Activated B cell treated with CpG ODN at 0.5 μM for 24 hours (primary cell): ENCODE data around the gene MPLKIP. TPM values are rescaled to one million over a fixed set of nuclear protein-coding genes. Genes with fewer than 3 reads are reported as not detected.

Experiments
- ATAC-seq: fragments of 200-7000 bp; cut with Tn5 transposase; one replicate; pipeline ENCODE4 v1.10.0; 2021; ENCODE audit warnings: low read depth, mild to moderate bottlenecking, moderate library complexity
- CTCF ChIA-PET: fragments of 350-600 bp; sonication (Branson Sonifier 250); formaldehyde crosslinking; loops from one replicate; lab custom pipeline; 2021; ENCODE audit warnings: antibody characterized with exemption; lab: Charles Lee
- POLR2A ChIA-PET: fragments of 350-600 bp; sonication (Branson Sonifier 250); formaldehyde crosslinking; loops from one replicate; lab custom pipeline; 2021; ENCODE audit warnings: antibody characterized with exemption; lab: Charles Lee
- DNase-seq: peaks from one replicate; pipeline ENCODE4 v3.0.0; 2022
- H3K27ac Mint-ChIP-seq: one replicate; pipeline ENCODE4 v1.8.0; 2020; ENCODE audit warnings: mixed read lengths
- H3K27me3 Mint-ChIP-seq: one replicate; pipeline ENCODE4 v1.8.0; 2021; ENCODE audit warnings: mixed read lengths
- H3K36me3 Mint-ChIP-seq: one replicate; pipeline ENCODE4 v1.8.0; 2021; ENCODE audit warnings: low read depth, mixed read lengths
- H3K4me1 Mint-ChIP-seq: one replicate; pipeline ENCODE4 v1.8.0; 2021; ENCODE audit warnings: mixed read lengths
- H3K4me3 Mint-ChIP-seq: one replicate; pipeline ENCODE4 v1.8.0; 2020; ENCODE audit warnings: mild to moderate bottlenecking, mixed read lengths
- H3K9me3 Mint-ChIP-seq: one replicate; pipeline ENCODE4 v1.8.0; 2020; ENCODE audit warnings: mixed read lengths
- intact Hi-C: fragments of 100-400 bp; cut with micrococcal nuclease; formaldehyde crosslinking; loops from one replicate; pipeline ENCODE4 v1.15.1; 2024
- total RNA-seq: library from RNA; stranded (reverse); gene quantifications from 2 replicates; pipeline ENCODE4 v1.2.3, GENCODE V29; 2022
- TF ChIP-seq, protein P1 (sequence below): fragments of 200-600 bp; IDR thresholded peaks from one replicate; pipeline ENCODE4 v1.8.0; 2022; ENCODE audit warnings: antibody characterized with exemption, mild to moderate bottlenecking

The MPLKIP gene
- total RNA-seq, 1 donor from 2014 or later, result 29.9 TPM

DNA sequence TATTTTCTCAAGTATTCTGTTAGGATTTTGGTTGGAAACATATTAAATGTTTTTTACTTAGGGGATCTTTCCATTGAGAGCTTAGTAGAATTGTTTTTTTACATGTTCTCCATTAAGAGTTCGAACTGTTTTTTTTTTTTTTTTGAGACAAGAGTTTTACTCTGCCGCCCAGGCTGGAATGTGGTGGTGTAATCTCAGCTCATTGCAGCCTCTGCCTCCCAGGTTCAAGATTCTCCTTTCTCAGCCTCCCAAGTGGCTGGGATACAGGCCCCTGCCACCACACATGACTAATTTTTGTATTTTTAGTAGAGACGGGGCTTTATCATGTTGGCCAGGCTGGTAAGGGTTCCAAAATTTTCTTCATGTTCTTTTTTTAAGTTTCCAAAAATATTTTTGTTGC is 33.2 kb downstream of the MPLKIP start:
- DNase-seq (no peak), ATAC-seq (no peak)
- TF ChIP-seq, protein P1, sequence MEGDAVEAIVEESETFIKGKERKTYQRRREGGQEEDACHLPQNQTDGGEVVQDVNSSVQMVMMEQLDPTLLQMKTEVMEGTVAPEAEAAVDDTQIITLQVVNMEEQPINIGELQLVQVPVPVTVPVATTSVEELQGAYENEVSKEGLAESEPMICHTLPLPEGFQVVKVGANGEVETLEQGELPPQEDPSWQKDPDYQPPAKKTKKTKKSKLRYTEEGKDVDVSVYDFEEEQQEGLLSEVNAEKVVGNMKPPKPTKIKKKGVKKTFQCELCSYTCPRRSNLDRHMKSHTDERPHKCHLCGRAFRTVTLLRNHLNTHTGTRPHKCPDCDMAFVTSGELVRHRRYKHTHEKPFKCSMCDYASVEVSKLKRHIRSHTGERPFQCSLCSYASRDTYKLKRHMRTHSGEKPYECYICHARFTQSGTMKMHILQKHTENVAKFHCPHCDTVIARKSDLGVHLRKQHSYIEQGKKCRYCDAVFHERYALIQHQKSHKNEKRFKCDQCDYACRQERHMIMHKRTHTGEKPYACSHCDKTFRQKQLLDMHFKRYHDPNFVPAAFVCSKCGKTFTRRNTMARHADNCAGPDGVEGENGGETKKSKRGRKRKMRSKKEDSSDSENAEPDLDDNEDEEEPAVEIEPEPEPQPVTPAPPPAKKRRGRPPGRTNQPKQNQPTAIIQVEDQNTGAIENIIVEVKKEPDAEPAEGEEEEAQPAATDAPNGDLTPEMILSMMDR, result no peak
- ChIA-PET POLR2A (no interaction called here), CTCF (no interaction called here)
- Mint-ChIP-seq H3K4me3 (no peak overlapping the region), H3K36me3 (peaks cover 10% of the 10 kb centered on the region), H3K27ac (no peak overlapping the region), H3K9me3 (no peaks in the 10 kb centered on the region), H3K4me1 (no peaks in the 10 kb centered on the region), H3K27me3 (no peaks in the 10 kb centered on the region)
- intact Hi-C loops, result no loop called here

DNA sequence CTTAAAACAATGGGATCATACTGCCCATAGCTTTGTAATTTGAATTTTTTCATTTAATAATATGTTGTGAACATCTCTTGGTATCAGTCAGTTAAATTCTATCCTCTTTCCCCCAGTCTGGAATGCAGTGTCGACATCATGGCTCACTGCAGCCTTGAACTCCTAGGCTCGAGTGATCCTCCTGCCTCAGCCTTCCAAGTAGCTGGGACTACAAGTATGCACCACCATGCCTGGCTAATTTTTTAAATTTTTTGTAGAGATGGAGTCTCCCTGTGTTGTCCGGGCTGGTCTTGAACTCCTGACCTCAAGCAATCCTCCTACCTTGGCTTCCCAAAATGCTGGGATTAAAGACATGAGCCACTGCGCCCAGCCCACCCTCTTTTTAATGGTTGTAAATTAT is 34.6 kb downstream of the MPLKIP start:
- intact Hi-C loops, result no loop called here
- CTCF ChIA-PET, result interaction anchor here (0.6 kb wide), 1 partner anchor 8 kb away, joined by 3 read pairs; no protein-coding TSS in a partner anchor

DNA sequence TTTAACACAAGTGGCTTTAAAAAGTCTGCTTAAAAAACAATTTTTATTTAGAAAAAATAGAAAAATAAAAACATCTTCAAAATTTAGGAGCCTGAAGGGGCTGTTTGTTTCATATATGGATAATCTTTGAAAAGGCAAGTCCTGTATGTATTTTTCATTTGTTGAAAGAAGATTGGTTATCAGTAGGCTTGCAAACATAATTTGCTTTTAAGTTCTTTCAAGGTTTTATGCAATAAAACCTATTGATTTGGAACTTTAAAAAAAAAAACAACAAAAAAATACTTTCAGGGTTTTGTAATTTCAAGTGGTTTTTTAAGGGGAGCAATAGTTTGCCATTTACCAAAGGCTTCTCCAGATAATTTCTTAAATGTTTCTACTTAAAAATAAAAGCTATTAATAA is 35.6 kb downstream of the MPLKIP start:
- DNase-seq (no peak), ATAC-seq (no peak)
- H3K36me3 Mint-ChIP-seq, result peaks cover 32% of the 10 kb centered on the region
- H3K27ac Mint-ChIP-seq, result no peak overlapping the region
- H3K27me3 Mint-ChIP-seq, result no peaks in the 10 kb centered on the region
- H3K4me3 Mint-ChIP-seq, result no peak overlapping the region
- no peaks in the 10 kb centered on the region for H3K9me3 Mint-ChIP-seq
- intact Hi-C loops, result no loop called here
- TF ChIP-seq, protein P1, result no peak
- no peaks in the 10 kb centered on the region for H3K4me1 Mint-ChIP-seq
- CTCF ChIA-PET, result interaction anchor here (1.5 kb wide), 1 partner anchor 47 kb away, joined by 3 read pairs; no protein-coding TSS in a partner anchor
- POLR2A ChIA-PET, result no interaction called here

More for the DNA sequence above, 34.6 kb downstream of the MPLKIP start:
- TF ChIP-seq, protein P1, result no peak
- no peaks in the 10 kb centered on the region for H3K4me1 Mint-ChIP-seq
- peaks cover 21% of the 10 kb centered on the region for H3K36me3 Mint-ChIP-seq
- no peak for DNase-seq
- POLR2A ChIA-PET, result no interaction called here
- H3K27ac Mint-ChIP-seq, result no peak overlapping the region
- H3K27me3 Mint-ChIP-seq, result no peaks in the 10 kb centered on the region
- H3K9me3 Mint-ChIP-seq, result no peaks in the 10 kb centered on the region
- ATAC-seq, result no peak
- H3K4me3 Mint-ChIP-seq, result no peak overlapping the region

DNA sequence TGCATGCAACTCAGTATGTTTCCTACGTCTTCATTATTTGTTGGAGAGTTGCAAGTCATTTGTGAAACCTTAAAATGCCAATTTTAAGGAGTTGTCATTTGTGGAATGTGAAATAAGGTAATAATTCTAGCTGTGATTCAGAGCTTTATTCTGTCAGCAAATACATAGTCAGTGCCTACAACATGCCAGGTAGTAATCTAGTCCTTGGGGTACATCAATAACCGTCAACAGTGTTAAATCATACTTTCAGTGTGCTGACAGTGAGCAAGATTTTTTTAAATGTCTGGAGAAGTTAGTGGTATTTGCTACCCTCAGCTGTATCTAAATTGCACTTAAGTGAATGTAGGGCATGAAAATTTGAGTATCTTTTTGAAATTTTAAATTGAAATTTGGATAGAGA is 36.7 kb downstream of the MPLKIP start:
- Mint-ChIP-seq H3K9me3 (no peaks in the 10 kb centered on the region), H3K4me1 (no peaks in the 10 kb centered on the region), H3K27ac (no peak overlapping the region), H3K36me3 (peaks cover 40% of the 10 kb centered on the region), H3K4me3 (no peak overlapping the region), H3K27me3 (no peaks in the 10 kb centered on the region)
- CTCF ChIA-PET, result interaction anchor here (1.5 kb wide), 1 partner anchor 46 kb away, joined by 3 read pairs; no protein-coding TSS in a partner anchor
- no peak for ATAC-seq
- POLR2A ChIA-PET, result no interaction called here
- intact Hi-C loops, result no loop called here
- DNase-seq, result no peak
- TF ChIP-seq, protein P1, result no peak

DNA sequence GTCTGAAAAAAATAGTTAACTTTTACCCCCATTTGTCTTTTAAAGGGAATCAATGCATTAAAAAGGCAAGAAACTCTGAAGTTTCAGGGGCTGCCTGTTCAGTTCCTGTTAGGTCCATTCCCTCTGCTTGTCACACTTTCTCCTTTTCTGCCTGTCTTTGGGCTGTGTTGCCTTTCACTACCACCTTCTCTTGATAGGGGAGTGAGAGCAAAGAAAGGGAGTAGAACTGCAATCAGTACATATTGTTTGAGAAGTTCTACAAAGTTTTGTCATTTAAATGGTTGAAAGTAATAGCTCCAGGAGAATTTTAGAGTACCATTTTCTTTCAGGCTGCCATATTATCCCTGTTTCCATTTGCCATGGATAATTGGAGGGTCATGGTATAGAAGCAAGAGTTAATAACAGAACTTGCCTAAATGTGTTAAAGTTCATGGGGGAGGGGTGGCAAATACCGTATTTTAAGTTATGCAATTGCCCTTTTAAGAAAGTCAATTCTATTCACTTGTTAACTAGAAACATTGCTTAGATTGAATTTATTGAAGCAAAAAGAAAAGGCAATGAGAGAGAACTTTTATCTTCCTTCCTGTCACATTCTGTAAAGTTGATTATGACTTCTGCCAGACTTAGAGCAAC is 38.6 kb downstream of the MPLKIP start:
- intact Hi-C loops, result no loop called here
- Mint-ChIP-seq H3K4me3 (no peak overlapping the region), H3K9me3 (no peaks in the 10 kb centered on the region), H3K27me3 (no peaks in the 10 kb centered on the region), H3K27ac (no peak overlapping the region), H3K4me1 (no peaks in the 10 kb centered on the region), H3K36me3 (peaks cover 54% of the 10 kb centered on the region)
- POLR2A ChIA-PET, result interaction anchor here (0.7 kb wide), 1 partner anchor 21 kb away, joined by 10 read pairs; no protein-coding TSS in a partner anchor
- ATAC-seq (no peak), DNase-seq (no peak)
- TF ChIP-seq, protein P1, result no peak
- CTCF ChIA-PET, result interaction anchor here (1.2 kb wide), 1 partner anchor 200 kb away, joined by 5 read pairs; no protein-coding TSS in a partner anchor
